ENCODE data around the gene DNLZ. TPM values are rescaled to one million over a fixed set of nuclear protein-coding genes. Genes with fewer than 3 reads are reported as not detected.

The DNLZ gene
- total and polyA plus RNA-seq, 10 of the 15 experiments (the other 5 are each of a cell fraction or from before 2014, with no cell fraction given) = 0.66 to 29.7 (median 14.7) TPM; not detected in 1

GRCh38 chr9:136410500-136411287, 47.1 kb upstream of the DNLZ start, which contains the start of the genes ENTR1 and PMPCA (continued):
- TF ChIP-seq, protein P1, sequence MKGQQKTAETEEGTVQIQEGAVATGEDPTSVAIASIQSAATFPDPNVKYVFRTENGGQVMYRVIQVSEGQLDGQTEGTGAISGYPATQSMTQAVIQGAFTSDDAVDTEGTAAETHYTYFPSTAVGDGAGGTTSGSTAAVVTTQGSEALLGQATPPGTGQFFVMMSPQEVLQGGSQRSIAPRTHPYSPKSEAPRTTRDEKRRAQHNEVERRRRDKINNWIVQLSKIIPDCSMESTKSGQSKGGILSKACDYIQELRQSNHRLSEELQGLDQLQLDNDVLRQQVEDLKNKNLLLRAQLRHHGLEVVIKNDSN (IDR thresholded peaks at IDR 0.05; ENCODE audit: borderline replicate concordance, extremely low read length, insufficient read depth, low read depth, low read length) = no peak
- 0 out of 2 replicates have a peak, but pooled peaks have one; percentile 73 for TF ChIP-seq HDAC2 (IDR thresholded peaks at IDR 0.05)
- TF ChIP-seq NR2C1 (IDR thresholded peaks at IDR 0.05) = 0 out of 2 replicates have a peak, but pooled peaks have one; percentile 22
- no peak for TF ChIP-seq FOS (IDR thresholded peaks at IDR 0.05; ENCODE audit: borderline replicate concordance, extremely low read depth, insufficient read length)
- peak; percentile 79; the same call in 1 of the 2 replicates for TF ChIP-seq SMAD5 (IDR thresholded peaks at IDR 0.05; ENCODE audit: low read depth)
- TF ChIP-seq ZNF622 (IDR thresholded peaks at IDR 0.05) = no peak
- TF ChIP-seq CBFB (IDR thresholded peaks at IDR 0.05; ENCODE audit: low read depth) = 0 out of 2 replicates have a peak, but pooled peaks have one; percentile 19
- TF ChIP-seq NR2C2 (IDR thresholded peaks at IDR 0.05; ENCODE audit: borderline replicate concordance, control insufficient read depth, insufficient read length, low read depth) = no peak
- TF ChIP-seq HSF1 (IDR thresholded peaks at IDR 0.05; ENCODE audit: low read depth, low read length) = no peak
- TF ChIP-seq NFXL1 (IDR thresholded peaks at IDR 0.05; ENCODE audit: borderline replicate concordance) = no peak
- no peak for TF ChIP-seq JUNB (IDR thresholded peaks at IDR 0.05)
- TF ChIP-seq ASH2L (IDR thresholded peaks at IDR 0.05; ENCODE audit: borderline replicate concordance, low read depth) = no peak
- no peak for TF ChIP-seq SUPT20H (IDR thresholded peaks at IDR 0.05; ENCODE audit: borderline replicate concordance, control insufficient read depth, low read depth, low read length)
- 0 out of 2 replicates have a peak, but pooled peaks have one; percentile 49 for TF ChIP-seq MEF2A (IDR thresholded peaks at IDR 0.05; ENCODE audit: insufficient read depth, low read depth, low read length)
- TF ChIP-seq CREM (IDR thresholded peaks at IDR 0.05; ENCODE audit: low read depth) = peak; percentile 95
- no peak for TF ChIP-seq MTA2 (IDR thresholded peaks at IDR 0.05; ENCODE audit: low read depth)
- no peak for TF ChIP-seq CBX3 (IDR thresholded peaks at IDR 0.05; ENCODE audit: borderline replicate concordance, low read depth)
- no peak for TF ChIP-seq YBX1 (IDR thresholded peaks at IDR 0.05)
- TF ChIP-seq EZH2 (IDR thresholded peaks at IDR 0.05; ENCODE audit: borderline replicate concordance, control insufficient read depth, low read depth, low read length) = no peak
- TF ChIP-seq PAX8 (IDR thresholded peaks at IDR 0.05) = no peak
- no peak for TF ChIP-seq MLLT1 (IDR thresholded peaks at IDR 0.05)
- peak; percentile 44; the same call in 1 of the 2 replicates for TF ChIP-seq TCF3 (IDR thresholded peaks at IDR 0.05; ENCODE audit: borderline replicate concordance, insufficient read depth, low read depth, low read length)
- TF ChIP-seq ATF7 (IDR thresholded peaks at IDR 0.05; ENCODE audit: low read depth) = no peak
- TF ChIP-seq TBL1XR1 (IDR thresholded peaks at IDR 0.05; ENCODE audit: low read depth, low read length) = peak; percentile 57; the same call in 1 of the 2 replicates
- peak; percentile 83 to 98 for TF ChIP-seq EGR1 (IDR thresholded peaks at IDR 0.05; ENCODE audit: borderline replicate concordance in 1 of 2, low read depth in 2 of 2, low read length in 2 of 2)
- no peak for TF ChIP-seq IKZF2 (IDR thresholded peaks at IDR 0.05)
- no peak for TF ChIP-seq HDAC6 (IDR thresholded peaks at IDR 0.05; ENCODE audit: unreplicated experiment)

Measured in GM12878 (cell line).